Activated CD4-positive, alpha-beta T cell treated with anti-CD3 and anti-CD28 coated beads for 36 hours (primary cell): ENCODE results near the gene GRAMD1B. TPM values are rescaled to one million over a fixed set of nuclear protein-coding genes. Genes with fewer than 3 reads are reported as not detected.
A peak's percentile ranks its signal among the peaks of the same experiment; 100 is the strongest.
"Not testable (repeated sequence)": the region's sequence is repeated elsewhere in the genome, so short reads cannot be mapped to it uniquely, and the experiment has no call there.

Experiments used
- ATAC-seq: fragments of 200-7000 bp; cut with Tn5 transposase; one replicate; pipeline ENCODE4 v1.10.0; 2021; ENCODE audit warnings: mild to moderate bottlenecking, moderate library complexity
- CTCF ChIA-PET: fragments of 350-600 bp; sonication (Branson Sonifier 250); formaldehyde crosslinking; loops from one replicate; lab custom pipeline; 2021; ENCODE audit warnings: antibody characterized with exemption; lab: Charles Lee
- POLR2A ChIA-PET: fragments of 350-600 bp; sonication (Branson Sonifier 250); formaldehyde crosslinking; loops from one replicate; lab custom pipeline; 2021; ENCODE audit warnings: antibody characterized with exemption, inconsistent platforms; lab: Charles Lee
- DNase-seq: peaks from one replicate; pipeline ENCODE4 v3.0.0-alpha.2; 2020
- H3K27ac Mint-ChIP-seq: one replicate; pipeline ENCODE4 v1.8.0; 2021; ENCODE audit warnings: mixed read lengths
- H3K27me3 Mint-ChIP-seq: one replicate; pipeline ENCODE4 v1.8.0; 2021; ENCODE audit warnings: mixed read lengths
- H3K36me3 Mint-ChIP-seq: one replicate; pipeline ENCODE4 v1.8.0; 2021; ENCODE audit warnings: low read depth, mixed read lengths
- H3K4me1 Mint-ChIP-seq: one replicate; pipeline ENCODE4 v1.8.0; 2021; ENCODE audit warnings: mixed read lengths
- H3K4me3 Mint-ChIP-seq: one replicate; pipeline ENCODE4 v1.8.0; 2021; ENCODE audit warnings: mild to moderate bottlenecking, moderate library complexity, mixed read lengths
- H3K9me3 Mint-ChIP-seq: one replicate; pipeline ENCODE4 v1.8.0; 2021; ENCODE audit warnings: low read depth, mixed read lengths
- intact Hi-C, 2 experiments: fragments of 100-400 bp; cut with DNase I in 1 of 2; cut with micrococcal nuclease in 1 of 2; formaldehyde crosslinking; loops; one replicate each; pipeline versions ENCODE4 v1.14.2 to v1.15.1; 2022 to 2024; cut with DNase I, micrococcal nuclease
- total RNA-seq, 2 experiments: library from RNA; stranded (reverse); gene quantifications; one replicate each; pipeline ENCODE4 v1.2.3, GENCODE V29; 2021

The GRAMD1B gene
- total RNA-seq, 2 experiments from 2014 or later = 38.6 to 45.7 TPM

DNA sequence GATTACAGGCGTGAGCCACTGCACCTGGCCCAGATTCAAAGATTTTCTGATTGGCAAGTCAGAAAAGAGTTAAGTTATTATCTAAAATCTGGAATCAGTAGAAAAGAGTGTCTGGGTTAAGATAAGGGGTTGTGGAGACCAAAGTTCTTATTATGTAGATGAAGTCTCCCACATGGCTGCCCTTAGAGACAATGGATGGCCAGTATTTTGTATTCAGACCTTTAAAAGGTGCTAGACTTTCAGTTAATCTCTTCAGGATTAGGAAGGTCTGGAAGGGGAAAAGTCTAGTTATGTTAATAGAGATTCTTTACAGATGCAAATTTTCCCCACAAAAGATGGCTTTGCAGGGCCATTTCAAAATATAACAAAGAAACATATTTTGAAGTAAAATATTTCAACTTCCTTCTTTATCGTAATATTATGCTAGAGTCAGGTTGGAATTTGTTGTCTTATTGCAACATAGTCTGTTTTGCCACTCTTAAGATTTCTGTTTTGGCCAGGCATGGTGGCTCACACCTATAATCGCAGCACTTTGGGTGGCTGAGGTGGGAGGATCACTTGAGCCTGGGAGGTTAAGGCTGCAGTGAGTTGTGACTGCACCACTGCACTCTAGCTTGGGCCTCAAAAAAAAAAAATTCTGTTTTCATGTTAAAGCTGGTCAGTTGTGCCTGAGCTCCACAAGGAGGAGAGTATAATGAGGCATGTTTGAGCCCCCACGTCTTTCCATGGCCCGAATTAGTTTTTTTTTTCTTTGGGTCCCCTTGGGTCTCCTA is 14.0 kb downstream of the GRAMD1B start:
- ChIA-PET CTCF (interaction anchor here (0.6 to 2.0 kb wide), 5 partner anchors 10 to 1130 kb away, joined by 3 to 12 read pairs (median 4); partner anchors contain the start of gene GRAMD1B), POLR2A (interaction anchor here (0.6 kb wide), 2 partner anchors 27 to 371 kb away, joined by 3 to 4 read pairs; no protein-coding TSS in a partner anchor)
- Mint-ChIP-seq H3K4me3 (no peak overlapping the region), H3K9me3 (no peaks in the 10 kb centered on the region), H3K27me3 (no peaks in the 10 kb centered on the region), H3K36me3 (peaks cover 20% of the 10 kb centered on the region), H3K4me1 (peaks cover 37% of the 10 kb centered on the region), H3K27ac (no peak overlapping the region)
- ATAC-seq (no peak), DNase-seq (no peak)
- intact Hi-C loops = no loop called here

DNA sequence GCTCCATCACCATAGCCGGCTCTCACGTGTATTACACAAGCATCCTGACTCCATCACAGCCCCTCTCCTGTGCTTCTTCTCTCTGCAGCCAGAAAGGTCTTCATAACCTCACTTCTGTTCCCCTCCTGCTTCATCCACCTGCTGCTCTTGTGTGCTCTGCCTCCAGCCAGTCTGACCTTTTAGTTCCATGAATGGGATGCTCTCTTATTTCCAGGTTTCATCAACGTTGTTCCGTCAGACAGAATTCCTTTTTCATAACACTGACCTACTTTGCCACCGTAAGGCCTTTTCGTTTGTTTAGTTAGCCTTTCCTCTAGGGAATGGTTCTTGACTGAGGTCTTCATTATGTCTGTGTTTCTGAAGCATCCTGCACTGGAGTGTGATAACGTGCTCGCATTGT is 18.8 kb downstream of the GRAMD1B start:
- H3K27me3 Mint-ChIP-seq = no peaks in the 10 kb centered on the region
- no peak overlapping the region for H3K4me3 Mint-ChIP-seq
- ChIA-PET CTCF (interaction anchor here (5.4 kb wide), 1 partner anchor 16 kb away, joined by 33 read pairs; no protein-coding TSS in a partner anchor), POLR2A (interaction anchor here (0.7 kb wide), 1 partner anchor 755 kb away, joined by 3 read pairs; no protein-coding TSS in a partner anchor)
- H3K4me1 Mint-ChIP-seq = peaks cover 56% of the 10 kb centered on the region
- H3K36me3 Mint-ChIP-seq = peaks cover 14% of the 10 kb centered on the region
- ATAC-seq (no peak), DNase-seq (no peak)
- H3K9me3 Mint-ChIP-seq = no peaks in the 10 kb centered on the region
- intact Hi-C loops = no loop called here
- H3K27ac Mint-ChIP-seq = peak overlapping the region; percentile 15

DNA sequence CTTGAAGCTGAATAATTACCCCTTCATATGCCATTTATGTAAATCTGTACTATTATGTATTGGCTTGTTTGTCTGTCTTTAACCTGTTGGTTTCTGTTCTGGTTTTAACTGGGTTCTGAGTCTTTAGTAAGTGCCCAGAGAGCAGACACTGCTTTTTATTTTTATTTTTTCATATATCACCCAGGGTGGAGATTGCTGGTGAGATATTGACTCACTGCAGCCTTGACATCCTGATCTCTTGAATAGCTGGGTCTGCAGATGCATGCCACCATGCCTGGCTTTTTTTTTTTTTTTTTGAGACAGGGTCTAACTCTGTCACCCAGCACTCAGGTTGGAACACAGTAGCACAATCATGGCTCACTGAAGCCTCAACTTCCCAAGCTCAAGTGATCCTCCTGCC is 19.4 kb downstream of the GRAMD1B start:
- peaks cover 18% of the 10 kb centered on the region for H3K36me3 Mint-ChIP-seq
- ChIA-PET CTCF (interaction anchor here (1.7 to 5.4 kb wide), 2 partner anchors 16 to 29 kb away, joined by 6 to 33 read pairs; no protein-coding TSS in a partner anchor), POLR2A (interaction anchor here (0.7 kb wide), 1 partner anchor 755 kb away, joined by 3 read pairs; no protein-coding TSS in a partner anchor)
- H3K27me3 Mint-ChIP-seq = no peaks in the 10 kb centered on the region
- DNase-seq (no peak), ATAC-seq (no peak)
- intact Hi-C loops = no loop called here
- no peaks in the 10 kb centered on the region for H3K9me3 Mint-ChIP-seq
- H3K27ac Mint-ChIP-seq = no peak overlapping the region
- peaks cover 62% of the 10 kb centered on the region for H3K4me1 Mint-ChIP-seq
- H3K4me3 Mint-ChIP-seq = no peak overlapping the region

DNA sequence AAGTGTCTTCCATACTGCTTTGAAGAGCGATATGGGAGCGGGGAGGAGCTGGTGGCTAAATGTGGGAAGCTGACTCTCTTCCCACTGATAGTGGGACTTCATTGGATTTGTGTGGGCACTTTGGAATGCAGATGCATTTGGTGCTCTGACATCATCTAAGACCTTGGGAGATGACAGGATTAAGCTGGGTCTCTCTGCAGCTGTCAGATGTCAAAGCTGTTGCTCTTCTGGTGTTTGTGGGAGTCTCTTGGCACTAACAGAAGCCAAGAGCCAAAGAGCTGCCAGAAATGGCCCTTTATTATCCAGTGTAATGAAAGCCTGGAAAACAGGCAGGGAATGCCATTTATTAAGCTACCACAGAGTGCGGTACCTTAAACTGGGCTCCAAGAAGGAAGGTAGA is 20.6 kb downstream of the GRAMD1B start:
- Mint-ChIP-seq H3K27me3 (no peaks in the 10 kb centered on the region), H3K9me3 (no peaks in the 10 kb centered on the region), H3K27ac (peak overlapping the region; percentile 47), H3K4me3 (no peak overlapping the region), H3K36me3 (peaks cover 18% of the 10 kb centered on the region), H3K4me1 (peaks cover 68% of the 10 kb centered on the region)
- ChIA-PET CTCF (interaction anchor here (0.6 to 5.4 kb wide), 8 partner anchors 13 to 723 kb away, joined by 3 to 33 read pairs (median 4); no protein-coding TSS in a partner anchor), POLR2A (no interaction called here)
- intact Hi-C loops = loop anchor here (10.0 kb wide), 3 partner anchors 386 to 1986 kb away; partner anchors contain the start of gene HSPA8 (in 1 of the 2)
- ATAC-seq (no peak), DNase-seq (no peak)

DNA sequence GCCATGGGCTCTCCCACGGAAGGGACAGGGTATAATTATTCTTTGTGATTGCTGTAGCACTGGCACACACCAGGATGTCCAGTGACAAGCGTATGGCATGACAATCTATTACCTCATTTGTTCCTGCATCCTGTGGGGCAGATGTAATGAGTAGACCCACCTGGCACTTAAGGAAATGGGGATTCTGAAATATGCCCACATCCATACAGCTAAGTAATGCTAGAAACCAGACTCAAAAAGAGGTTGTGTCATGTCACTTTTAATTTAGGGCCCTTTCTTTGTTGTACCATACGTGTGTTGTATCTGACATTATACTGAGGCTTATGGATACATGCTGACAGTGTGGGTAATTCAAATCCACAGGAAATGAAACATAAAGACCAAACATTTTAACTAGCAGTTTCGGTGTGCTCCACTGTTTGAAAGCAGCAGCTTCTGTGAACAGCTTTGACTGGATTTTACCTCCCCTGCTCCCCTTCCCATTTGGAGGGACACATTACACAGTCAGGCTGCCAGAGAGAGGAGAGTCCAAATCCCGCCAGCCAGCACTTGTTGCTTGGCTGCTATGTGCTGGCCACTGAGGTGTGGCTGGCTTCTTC is 21.2 kb downstream of the GRAMD1B start:
- Mint-ChIP-seq H3K36me3 (peaks cover 23% of the 10 kb centered on the region), H3K4me1 (peaks cover 75% of the 10 kb centered on the region), H3K27me3 (no peaks in the 10 kb centered on the region), H3K9me3 (no peaks in the 10 kb centered on the region), H3K4me3 (peak overlapping the region; percentile 18), H3K27ac (peak overlapping the region; percentile 84)
- ATAC-seq (peak; percentile 41), DNase-seq (peak; percentile 24)
- CTCF ChIA-PET = interaction anchor here (0.6 to 5.4 kb wide), 8 partner anchors 14 to 724 kb away, joined by 3 to 33 read pairs (median 4); no protein-coding TSS in a partner anchor
- POLR2A ChIA-PET = interaction anchor here (0.6 kb wide), 2 partner anchors 18 to 113 kb away, joined by 3 to 5 read pairs; no protein-coding TSS in a partner anchor
- intact Hi-C loops = loop anchor here (10.0 kb wide), 3 partner anchors 386 to 1986 kb away; partner anchors contain the start of gene HSPA8 (in 1 of the 2)

DNA sequence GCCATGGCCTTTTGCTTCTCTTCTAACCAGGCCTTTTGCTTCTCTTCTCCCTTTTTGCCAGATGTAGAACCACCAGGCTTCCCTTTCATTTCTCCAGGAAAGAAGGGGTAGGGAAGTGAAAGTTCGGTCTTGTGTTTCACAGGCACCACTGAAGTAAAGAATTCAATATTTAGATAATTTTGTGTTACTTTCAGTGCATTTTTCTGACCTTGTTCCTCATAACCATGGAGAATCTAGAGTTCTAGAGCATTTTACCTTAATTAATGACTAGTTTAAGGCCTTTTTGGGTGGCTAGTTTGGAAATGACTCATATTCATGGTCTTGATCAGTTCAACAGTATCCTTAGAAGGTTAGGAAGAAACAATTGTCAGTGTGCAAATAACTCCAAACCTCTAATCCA is 22.7 kb downstream of the GRAMD1B start:
- ChIA-PET CTCF (interaction anchor here (5.4 kb wide), 1 partner anchor 20 kb away, joined by 33 read pairs; no protein-coding TSS in a partner anchor), POLR2A (no interaction called here)
- H3K27me3 Mint-ChIP-seq = no peaks in the 10 kb centered on the region
- H3K9me3 Mint-ChIP-seq = no peaks in the 10 kb centered on the region
- ATAC-seq (no peak), DNase-seq (no peak)
- peak overlapping the region; percentile 40 for H3K27ac Mint-ChIP-seq
- H3K4me1 Mint-ChIP-seq = peaks cover 75% of the 10 kb centered on the region
- intact Hi-C loops = loop anchor here (10.0 kb wide), 3 partner anchors 388 to 1988 kb away; partner anchors contain the start of gene HSPA8 (in 1 of the 2)
- H3K36me3 Mint-ChIP-seq = peaks cover 25% of the 10 kb centered on the region
- no peak overlapping the region for H3K4me3 Mint-ChIP-seq

DNA sequence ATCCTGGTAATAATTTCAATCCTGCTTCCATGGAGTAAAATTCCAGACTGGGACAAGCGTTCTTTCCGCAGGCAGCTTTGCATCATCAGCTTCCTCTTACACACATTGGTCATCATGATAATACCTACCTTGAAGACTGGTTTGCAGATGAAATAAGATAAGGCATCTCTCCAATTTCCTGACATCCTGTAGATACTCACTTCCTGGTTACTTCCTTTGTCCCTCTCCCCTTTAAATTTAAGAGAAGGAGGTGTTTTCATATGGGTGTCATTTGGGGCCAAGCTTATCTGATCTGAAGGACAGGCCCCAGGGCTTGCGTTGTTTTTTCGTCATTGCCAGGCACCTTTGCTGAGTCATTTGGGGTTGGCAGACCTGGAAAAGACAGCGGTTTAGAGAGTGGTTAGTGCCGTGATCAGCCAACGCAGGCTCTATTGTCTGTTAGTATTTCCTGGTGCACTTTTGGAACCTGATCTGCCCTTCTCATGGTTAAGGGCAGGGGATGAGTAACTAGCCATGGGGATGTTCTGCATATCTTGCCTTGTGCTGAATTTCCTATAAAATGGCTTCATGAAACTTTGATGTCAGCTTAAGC is 24.1 kb downstream of the GRAMD1B start:
- intact Hi-C loops = loop anchor here (1.0 to 10.0 kb wide), 13 partner anchors 23 to 1989 kb away; partner anchors contain the start of genes HSPA8 (in 2 of the 2) and GRAMD1B (in 1 of the 2)
- POLR2A ChIA-PET = interaction anchor here (1.2 kb wide), 1 partner anchor 72 kb away, joined by 4 read pairs; no protein-coding TSS in a partner anchor
- Mint-ChIP-seq H3K36me3 (peaks cover 34% of the 10 kb centered on the region), H3K4me1 (peaks cover 78% of the 10 kb centered on the region), H3K9me3 (no peaks in the 10 kb centered on the region), H3K4me3 (peak overlapping the region; percentile 69), H3K27me3 (no peaks in the 10 kb centered on the region), H3K27ac (peak overlapping the region; percentile 94)
- ATAC-seq = peak; percentile 87
- CTCF ChIA-PET = interaction anchor here (0.6 to 1.5 kb wide), 4 partner anchors 13 to 97 kb away, joined by 3 to 7 read pairs (median 4); no protein-coding TSS in a partner anchor
- peak; percentile 88 for DNase-seq

DNA sequence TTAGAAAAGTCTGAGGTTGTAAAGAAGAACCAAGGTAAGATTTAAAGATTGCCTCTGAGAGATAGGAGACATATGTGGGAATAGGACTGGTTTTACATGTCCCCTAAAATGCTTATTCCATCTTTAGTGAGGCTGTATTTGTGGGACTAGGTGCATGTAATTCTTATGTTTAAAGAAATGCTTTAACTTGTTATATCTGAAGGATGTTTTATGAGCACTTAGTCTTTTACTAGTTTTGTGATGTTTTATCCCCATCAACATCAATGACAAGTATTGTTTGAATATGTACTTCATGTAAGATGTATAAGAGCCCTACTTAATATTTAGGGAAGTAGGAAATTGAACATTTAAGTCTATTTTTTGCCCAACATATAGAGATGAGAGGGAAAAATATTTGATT is 24.7 kb downstream of the GRAMD1B start:
- ATAC-seq (no peak), DNase-seq (no peak)
- H3K9me3 Mint-ChIP-seq = no peaks in the 10 kb centered on the region
- H3K4me3 Mint-ChIP-seq = peak overlapping the region; percentile 69
- H3K27ac Mint-ChIP-seq = peak overlapping the region; percentile 94
- POLR2A ChIA-PET = interaction anchor here (1.2 kb wide), 1 partner anchor 73 kb away, joined by 4 read pairs; no protein-coding TSS in a partner anchor
- peaks cover 34% of the 10 kb centered on the region for H3K36me3 Mint-ChIP-seq
- H3K27me3 Mint-ChIP-seq = no peaks in the 10 kb centered on the region
- intact Hi-C loops = loop anchor here (1.0 to 10.0 kb wide), 13 partner anchors 23 to 1990 kb away; partner anchors contain the start of genes HSPA8 (in 2 of the 2) and GRAMD1B (in 1 of the 2)
- CTCF ChIA-PET = interaction anchor here (0.6 to 1.5 kb wide), 4 partner anchors 12 to 97 kb away, joined by 3 to 7 read pairs (median 4); no protein-coding TSS in a partner anchor
- peaks cover 77% of the 10 kb centered on the region for H3K4me1 Mint-ChIP-seq

DNA sequence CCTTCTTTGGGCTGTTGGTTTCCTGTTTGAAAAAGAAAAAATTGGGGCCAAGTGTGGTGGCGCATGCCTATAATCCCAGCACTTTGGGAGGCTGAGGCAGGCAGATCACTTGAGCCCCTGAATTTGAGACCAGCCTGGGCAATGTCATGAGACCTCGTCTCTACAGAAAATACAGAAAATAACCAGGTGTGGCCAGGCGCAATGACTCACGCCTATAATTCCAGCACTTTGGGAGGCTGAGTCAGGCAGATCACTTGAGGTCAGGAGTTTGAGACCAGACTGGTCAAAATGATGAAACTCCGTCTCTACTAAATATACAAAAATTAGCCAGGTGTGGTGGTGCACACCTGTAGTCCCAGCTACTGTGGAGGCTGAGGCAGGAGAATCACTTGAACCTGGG is 26.4 kb downstream of the GRAMD1B start:
- H3K4me1 Mint-ChIP-seq = peaks cover 60% of the 10 kb centered on the region
- peak overlapping the region; percentile 68 for H3K4me3 Mint-ChIP-seq
- intact Hi-C loops = loop anchor here (10.0 kb wide), 3 partner anchors 392 to 1992 kb away; partner anchors contain the start of gene HSPA8 (in 1 of the 2)
- DNase-seq, POLR2A ChIA-PET, ATAC-seq, H3K27me3 Mint-ChIP-seq, H3K9me3 Mint-ChIP-seq: not testable (repeated sequence)
- H3K36me3 Mint-ChIP-seq = peaks cover 34% of the 10 kb centered on the region
- H3K27ac Mint-ChIP-seq = peak overlapping the region; percentile 69
- CTCF ChIA-PET = interaction anchor here (1.2 to 1.4 kb wide), 2 partner anchors 11 to 75 kb away, joined by 3 read pairs; no protein-coding TSS in a partner anchor

DNA sequence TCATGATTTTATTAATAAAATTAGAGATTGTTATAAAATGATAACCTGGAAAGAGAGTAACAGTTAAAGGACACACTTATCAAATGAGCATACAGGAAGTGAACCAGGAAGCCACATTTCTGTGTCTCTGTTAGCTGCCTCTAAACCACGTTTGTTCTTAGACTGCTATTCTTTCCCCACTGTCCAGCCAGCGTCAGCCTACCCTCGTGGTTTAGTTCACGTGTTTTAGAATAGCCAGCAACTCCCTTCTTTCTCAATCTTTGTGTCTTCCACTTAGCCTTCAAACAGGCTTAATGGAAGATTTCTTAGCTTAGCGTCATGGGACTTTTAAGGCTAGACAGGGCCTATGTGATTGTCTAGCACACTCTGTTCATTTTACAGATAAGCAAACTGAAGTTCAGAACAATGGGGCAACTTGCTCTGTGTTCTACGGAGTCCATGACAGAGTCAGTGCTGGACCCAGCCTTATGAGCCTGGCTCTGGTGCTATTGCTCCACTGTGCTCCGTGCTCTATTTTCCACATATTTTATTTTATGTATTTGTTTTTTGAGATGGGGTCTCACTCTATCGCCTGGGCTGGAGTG is 27.2 kb downstream of the GRAMD1B start:
- no peak for DNase-seq
- POLR2A ChIA-PET = no interaction called here
- peak; percentile 15 for ATAC-seq
- intact Hi-C loops = loop anchor here (10.0 kb wide), 3 partner anchors 392 to 1992 kb away; partner anchors contain the start of gene HSPA8 (in 1 of the 2)
- CTCF ChIA-PET = interaction anchor here (0.6 to 1.4 kb wide), 4 partner anchors 12 to 353 kb away, joined by 3 read pairs; no protein-coding TSS in a partner anchor
- peak overlapping the region; percentile 68 for H3K4me3 Mint-ChIP-seq
- peaks cover 34% of the 10 kb centered on the region for H3K36me3 Mint-ChIP-seq
- peak overlapping the region; percentile 69 for H3K27ac Mint-ChIP-seq
- H3K9me3 Mint-ChIP-seq = no peaks in the 10 kb centered on the region
- H3K27me3 Mint-ChIP-seq = no peaks in the 10 kb centered on the region
- peaks cover 54% of the 10 kb centered on the region for H3K4me1 Mint-ChIP-seq
